K562 (cell line): ENCODE data around the gene TMEM184B. TPM values are rescaled to one million over a fixed set of nuclear protein-coding genes. Genes with fewer than 3 reads are reported as not detected.

Source experiments
- ATAC-seq: fragments of 200-7000 bp; cut with Tn5 transposase; 3 replicates; pipeline ENCODE4 v1.9.1; 2020; ENCODE audit warnings: moderate library complexity
- BruUV-seq: library from RNA; stranded (reverse); fragments of 400-500 nt; replicated peaks from 2 replicates; lab custom pipeline; 2021; lab: Mats Ljungman, UMichigan
- CTCF ChIA-PET: fragments of 300-600 bp; formaldehyde crosslinking; extraction: SDS; loops from one replicate; lab custom pipeline; 2021; ENCODE audit warnings: low intra/inter-chr PET ratio; lab: Yijun Ruan, JAX
- POLR2A ChIA-PET: fragments of 300-600, 350-650 bp; sonication (Branson Sonifier 250); formaldehyde crosslinking; extraction: SDS; loops from one replicate; lab custom pipeline; 2021; ENCODE audit warnings: antibody characterized with exemption, inconsistent platforms; lab: Yijun Ruan, JAX
- DNase-seq, 4 experiments: peaks; one replicate each; pipeline versions ENCODE4 v3.0.0 to v3.0.0-alpha.2; 2011 to 2018; ENCODE audit warnings: low spot score in 3 of 4, mixed read lengths in 3 of 4; ENCODE audit errors: extremely low read depth in 1 of 4
- FAIRE-seq: peaks from 2 replicates; lab custom pipeline; 2011; peaks lifted over from hg19 to GRCh38; lab: Jason Lieb, UNC
- H2AFZ ChIP-seq: 2 replicates; pipeline ENCODE4 v1.6.0; 2011; ENCODE audit warnings: low read depth, low read length, control low read depth, inconsistent platforms
- H3K27ac ChIP-seq: fragments of 200-600 bp; 3 replicates; pipeline ENCODE4 v1.8.0; 2011; ENCODE audit warnings: low read depth, mild to moderate bottlenecking, control low read depth, inconsistent platforms, low read length, moderate library complexity, mixed read lengths; ENCODE audit errors: extremely low read depth
- H3K27me3 ChIP-seq, 2 experiments: fragments of 300-600 bp in 1 of 2; 2 replicates in 1 of 2; 3 replicates in 1 of 2; pipeline versions ENCODE4 v1.6.0 to v1.8.0; 2011; ENCODE audit warnings: inconsistent platforms in 2 of 2, low read length in 2 of 2, mild to moderate bottlenecking in 1 of 2, mixed read lengths in 1 of 2, moderate library complexity in 1 of 2; ENCODE audit not compliant: control insufficient read depth in 2 of 2, insufficient read depth in 2 of 2
- H3K36me3 ChIP-seq: fragments of 300-600 bp; 3 replicates; pipeline ENCODE4 v1.8.0; 2011; ENCODE audit warnings: mild to moderate bottlenecking, low read length, inconsistent platforms; ENCODE audit not compliant: control insufficient read depth, insufficient read depth
- H3K4me1 ChIP-seq, 2 experiments: fragments of 200-600 bp in 1 of 2; replicated peaks in 1 of 2; 2 replicates in 1 of 2; 3 replicates in 1 of 2; pipeline versions ENCODE4 v1.5.1 to v1.8.0; 2011; ENCODE audit warnings: inconsistent platforms in 2 of 2, low read length in 2 of 2, mild to moderate bottlenecking in 1 of 2, mixed read lengths in 1 of 2, moderate library complexity in 1 of 2; ENCODE audit not compliant: control insufficient read depth in 2 of 2, insufficient read depth in 2 of 2
- H3K4me2 ChIP-seq: 2 replicates; pipeline ENCODE4 v1.6.1; 2011; ENCODE audit warnings: low read length, control low read depth, inconsistent platforms, mixed read lengths; ENCODE audit not compliant: insufficient read depth
- H3K4me3 ChIP-seq: fragments of 200-600 bp; sonication (generic), shearing (Covaris generic); 2 replicates; pipeline ENCODE4 v1.5.1; 2016; ENCODE audit warnings: control low read depth, inconsistent platforms
- H3K79me2 ChIP-seq: fragments of 200-600 bp; 3 replicates; pipeline ENCODE4 v1.8.0; 2011; ENCODE audit warnings: low read length, inconsistent platforms; ENCODE audit not compliant: control insufficient read depth, insufficient read depth
- H3K9ac ChIP-seq, 2 experiments: 2 replicates each; pipeline versions ENCODE4 v1.6.0 to v1.6.1; 2011; ENCODE audit warnings: low read depth in 2 of 2, low read length in 2 of 2, control low read depth in 1 of 2, inconsistent platforms in 1 of 2, mild to moderate bottlenecking in 1 of 2, mixed read lengths in 1 of 2; ENCODE audit not compliant: insufficient read depth in 1 of 2
- H3K9me1 ChIP-seq: one replicate; pipeline ENCODE4 v1.6.0; 2011; ENCODE audit warnings: inconsistent platforms, mild to moderate bottlenecking, low read length, moderate library complexity; ENCODE audit not compliant: control insufficient read depth, insufficient read depth
- H3K9me3 ChIP-seq: replicated peaks from 2 replicates; pipeline ENCODE4 v1.5.1; 2011; ENCODE audit warnings: low read depth, low read length, inconsistent platforms; ENCODE audit not compliant: control insufficient read depth, insufficient read depth
- H4K20me1 ChIP-seq: replicated peaks from 2 replicates; pipeline ENCODE4 v1.6.1; 2011; ENCODE audit warnings: low read length, inconsistent platforms, mixed read lengths; ENCODE audit not compliant: control insufficient read depth, insufficient read depth
- AFF1 ChIP-seq, 2 experiments: fragments of 450-650 bp; IDR thresholded peaks; 2 replicates each; pipeline ENCODE4 v1.6.1; 2018; ENCODE audit warnings: mild to moderate bottlenecking in 2 of 2, low read depth in 1 of 2; ENCODE audit not compliant: partially characterized antibody in 2 of 2
- NUFIP1 ChIP-seq: fragments of 450-650 bp; IDR thresholded peaks from 2 replicates; pipeline ENCODE4 v1.6.1; 2018; ENCODE audit not compliant: partially characterized antibody
- TCFL5 ChIP-seq: fragments of 250-450 bp; sonication (Bioruptor Pico); conservative IDR thresholded peaks from 2 replicates; pipeline ENCODE4 v1.6.1; 2021; ENCODE audit warnings: mild to moderate bottlenecking, moderate library complexity, matching md5 sums
- ZNF253 ChIP-seq: fragments of 250-450 bp; sonication (Bioruptor Pico); conservative IDR thresholded peaks from 2 replicates; pipeline ENCODE4 v1.6.1; 2021; ENCODE audit warnings: mild to moderate bottlenecking
- WGBS: fragments of 100-300 bp; shearing (Covaris generic); methylation state at CpG from one replicate; pipeline ENCODE4 v1.1.6; 2016; ENCODE audit warnings: low coverage, mixed read lengths; ENCODE audit not compliant: insufficient coverage; ENCODE audit errors: missing lambda C conversion rate; 5-methylcytosine and 5-hydroxymethylcytosine counted together
- in situ Hi-C: fragments of 300-500 bp; cut with MboI; formaldehyde crosslinking; loops from 4 replicates; pipeline ENCODE4 v1.15.0; 2018; ENCODE audit warnings: inconsistent platforms, mixed read lengths
- intact Hi-C: fragments of 100-400 bp; cut with micrococcal nuclease; formaldehyde crosslinking; loops from 2 replicates; pipeline ENCODE4 v1.14.2; 2022
- polyA plus RNA-seq, 8 experiments: library from polyadenylated mRNA; depleted of rRNA in 4 of 8; stranded (reverse) in 5 of 8; unstranded in 3 of 8; fragments of >200 nt; fragmentation: Nextera tagmentation in 2 of 8; fragmentation: Illumina TruSeq in 1 of 8; extraction: Ambion mirVana in 2 of 8; extraction: Trizol in 1 of 8; gene quantifications; 2 replicates each; pipeline versions ENCODE4 v1.2.1 to v1.2.3, GENCODE V29; 2011 to 2014; ENCODE audit warnings: inconsistent platforms in 1 of 8, missing spikeins in 1 of 8
- total RNA-seq, 7 experiments: library from RNA; depleted of rRNA in 6 of 7; stranded (reverse); fragments of >200 nt in 6 of 7; fragmentation: Illumina TruSeq in 2 of 7; extraction: Trizol in 2 of 7; gene quantifications; 2 replicates each; pipeline versions ENCODE4 v1.2.1 to v1.2.3, GENCODE V29; 2011 to 2021; ENCODE audit warnings: low replicate concordance in 1 of 7

Gene TMEM184B
- total and polyA plus RNA-seq, 9 of the 15 experiments (the other 6 are each of a cell fraction or from before 2014, with no cell fraction given), result 0.31 to 25.1 (median 6.2) TPM

- H3K4me2 ChIP-seq, result no peak overlapping the region
- peaks cover 16% of the 10 kb centered on the region; the same call in 2 of the 3 replicates for H3K36me3 ChIP-seq
- DNase-seq, result no peak
- intact Hi-C loops, result no loop called here
- no peak for ATAC-seq
- no peak overlapping the region for H3K27ac ChIP-seq
- no peak overlapping the region for H2AFZ ChIP-seq
- CTCF ChIA-PET, result interaction anchor here (0.7 kb wide), 1 partner anchor 245 kb away, joined by 7 read pairs; no protein-coding TSS in a partner anchor
- H3K4me3 ChIP-seq, result no peak overlapping the region
- POLR2A ChIA-PET, result no interaction called here
- no peaks in the 10 kb centered on the region for H3K9me1 ChIP-seq
- no peaks in the 10 kb centered on the region for H4K20me1 ChIP-seq
- no peaks in the 10 kb centered on the region for H3K79me2 ChIP-seq
- no peaks in the 10 kb centered on the region for H3K27me3 ChIP-seq
- TF ChIP-seq AFF1 (IDR thresholded peaks at IDR 0.05; ENCODE audit: low read depth in 1 of 2, partially characterized antibody in 2 of 2) (no peak), TCFL5 (no peak), ZNF253 (no peak), NUFIP1 (no peak)
- TF ChIP-seq, all 486 proteins: peak for 0
- 93% methylated on average over 8 of the region's 9 CpGs for WGBS
- BruUV-seq, result no TSS peak
- Histone ChIP-seq H3K4me1 (peaks cover 3 to 10% of the 10 kb centered on the region in 2 experiments; a peak in 3 of 5 replicates), H3K9ac (no peak overlapping the region), H3K9me3 (no peaks in the 10 kb centered on the region)
- in situ Hi-C loops, result no loop called here
- FAIRE-seq, result no peak
These were observed 34.2 kb downstream of the TMEM184B start for GRCh38 chr22:38238519-38239071.
